ENCODE results near the gene C3orf49. TPM values are rescaled to one million over a fixed set of nuclear protein-coding genes. Genes with fewer than 3 reads are reported as not detected.

C3orf49 gene
- total RNA-seq, 1 donor from 2014 or later: not detected

DNA sequence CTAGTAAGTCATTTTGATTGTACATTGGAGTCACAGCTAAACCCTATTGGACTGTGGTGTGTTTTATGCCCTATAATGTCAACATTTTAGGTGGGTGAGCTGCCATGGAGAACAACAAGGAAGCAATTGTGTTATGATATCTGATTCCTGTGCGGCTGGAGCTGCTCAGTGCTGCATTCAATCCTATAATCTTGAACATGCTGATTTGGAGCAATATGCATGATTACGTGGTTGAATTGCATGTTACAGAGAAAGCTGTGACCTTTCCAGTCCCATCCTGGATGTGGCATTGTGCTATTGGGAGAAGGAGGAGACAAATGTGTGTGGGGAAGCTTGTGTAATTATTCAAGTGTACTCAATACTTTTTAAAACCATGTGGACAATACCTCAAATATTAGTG lies 20.1 kb upstream of the C3orf49 start:
- no peaks in the 10 kb centered on the region for H3K4me1 Mint-ChIP-seq (ENCODE audit: low read depth, unreplicated experiment)
- Histone ChIP-seq H3K27ac (ENCODE audit: low read depth, low read length) (no peak overlapping the region), H3K9me3 (ENCODE audit: insufficient read depth, low read depth, low read length) (no peaks in the 10 kb centered on the region), H3K79me2 (ENCODE audit: insufficient read depth, low read length) (no peaks in the 10 kb centered on the region), H3K4me3 (ENCODE audit: insufficient read depth, low read depth, low read length) (no peak overlapping the region), H4K20me1 (ENCODE audit: insufficient read depth, low read length) (no peaks in the 10 kb centered on the region), H2AFZ (ENCODE audit: low read depth, low read length) (no peak overlapping the region), H3K4me1 (ENCODE audit: insufficient read depth, low read length) (no peaks in the 10 kb centered on the region), H3K9ac (ENCODE audit: low read length) (no peak overlapping the region), H3K4me2 (ENCODE audit: low read length) (no peak overlapping the region), H3K27me3 (ENCODE audit: insufficient read depth, low read length) (no peaks in the 10 kb centered on the region), H3K36me3 (ENCODE audit: insufficient read depth, low read length) (no peaks in the 10 kb centered on the region)
- DNase-seq (ENCODE audit: low read depth) (no peak), FAIRE-seq (no peak)
- H3K36me3 Mint-ChIP-seq (ENCODE audit: low read depth, unreplicated experiment): no peaks in the 10 kb centered on the region
- no peak overlapping the region for H3K27ac Mint-ChIP-seq (ENCODE audit: unreplicated experiment)
- no peak for TF ChIP-seq EZH2 (IDR thresholded peaks at IDR 0.05; ENCODE audit: insufficient read depth, low read length)
- TF ChIP-seq, protein P1, sequence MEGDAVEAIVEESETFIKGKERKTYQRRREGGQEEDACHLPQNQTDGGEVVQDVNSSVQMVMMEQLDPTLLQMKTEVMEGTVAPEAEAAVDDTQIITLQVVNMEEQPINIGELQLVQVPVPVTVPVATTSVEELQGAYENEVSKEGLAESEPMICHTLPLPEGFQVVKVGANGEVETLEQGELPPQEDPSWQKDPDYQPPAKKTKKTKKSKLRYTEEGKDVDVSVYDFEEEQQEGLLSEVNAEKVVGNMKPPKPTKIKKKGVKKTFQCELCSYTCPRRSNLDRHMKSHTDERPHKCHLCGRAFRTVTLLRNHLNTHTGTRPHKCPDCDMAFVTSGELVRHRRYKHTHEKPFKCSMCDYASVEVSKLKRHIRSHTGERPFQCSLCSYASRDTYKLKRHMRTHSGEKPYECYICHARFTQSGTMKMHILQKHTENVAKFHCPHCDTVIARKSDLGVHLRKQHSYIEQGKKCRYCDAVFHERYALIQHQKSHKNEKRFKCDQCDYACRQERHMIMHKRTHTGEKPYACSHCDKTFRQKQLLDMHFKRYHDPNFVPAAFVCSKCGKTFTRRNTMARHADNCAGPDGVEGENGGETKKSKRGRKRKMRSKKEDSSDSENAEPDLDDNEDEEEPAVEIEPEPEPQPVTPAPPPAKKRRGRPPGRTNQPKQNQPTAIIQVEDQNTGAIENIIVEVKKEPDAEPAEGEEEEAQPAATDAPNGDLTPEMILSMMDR (IDR thresholded peaks at IDR 0.05; ENCODE audit: insufficient read depth, low read depth, low read length): no peak
- H3K4me3 Mint-ChIP-seq (ENCODE audit: unreplicated experiment): no peak overlapping the region
- no peaks in the 10 kb centered on the region for H3K27me3 Mint-ChIP-seq (ENCODE audit: low read depth, unreplicated experiment)
- H3K9me3 Mint-ChIP-seq (ENCODE audit: unreplicated experiment): no peaks in the 10 kb centered on the region

DNA sequence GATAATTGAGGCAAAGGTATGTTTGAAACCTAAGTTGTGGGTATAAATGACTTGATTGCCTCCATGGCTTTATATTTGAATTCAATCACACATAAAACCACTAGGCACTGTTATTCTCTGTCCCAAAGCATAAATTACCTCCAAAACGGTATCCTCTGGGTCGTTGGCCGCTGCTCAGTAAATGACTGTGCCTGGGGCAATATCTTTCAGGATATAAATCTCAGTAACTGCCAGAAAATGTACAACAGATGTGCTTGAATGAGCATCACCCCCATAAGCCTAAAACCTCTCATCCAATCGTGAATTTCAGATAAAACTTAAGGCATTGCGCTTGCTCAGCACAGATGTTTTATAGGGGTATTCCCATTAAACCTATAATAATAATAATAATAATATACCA lies 19.0 kb upstream of the C3orf49 start:
- no peak overlapping the region for H2AFZ ChIP-seq (ENCODE audit: low read depth, low read length)
- no peaks in the 10 kb centered on the region for H3K4me1 ChIP-seq (ENCODE audit: insufficient read depth, low read length)
- no peak for FAIRE-seq
- DNase-seq (ENCODE audit: low read depth): no peak
- no peaks in the 10 kb centered on the region for H3K36me3 ChIP-seq (ENCODE audit: insufficient read depth, low read length)
- no peaks in the 10 kb centered on the region for H3K79me2 ChIP-seq (ENCODE audit: insufficient read depth, low read length)
- H3K27me3 ChIP-seq (ENCODE audit: insufficient read depth, low read length): no peaks in the 10 kb centered on the region
- Mint-ChIP-seq H3K4me1 (ENCODE audit: low read depth, unreplicated experiment) (no peaks in the 10 kb centered on the region), H3K27ac (ENCODE audit: unreplicated experiment) (no peak overlapping the region), H3K9me3 (ENCODE audit: unreplicated experiment) (no peaks in the 10 kb centered on the region), H3K27me3 (ENCODE audit: low read depth, unreplicated experiment) (no peaks in the 10 kb centered on the region), H3K36me3 (ENCODE audit: low read depth, unreplicated experiment) (no peaks in the 10 kb centered on the region), H3K4me3 (ENCODE audit: unreplicated experiment) (no peak overlapping the region)
- no peak overlapping the region for H3K4me2 ChIP-seq (ENCODE audit: low read length)
- no peaks in the 10 kb centered on the region for H4K20me1 ChIP-seq (ENCODE audit: insufficient read depth, low read length)
- H3K27ac ChIP-seq (ENCODE audit: low read depth, low read length): no peak overlapping the region
- no peak overlapping the region for H3K9ac ChIP-seq (ENCODE audit: low read length)
- no peak overlapping the region for H3K4me3 ChIP-seq (ENCODE audit: insufficient read depth, low read depth, low read length)
- H3K9me3 ChIP-seq (ENCODE audit: insufficient read depth, low read depth, low read length): no peaks in the 10 kb centered on the region
- TF ChIP-seq EZH2 (IDR thresholded peaks at IDR 0.05; ENCODE audit: insufficient read depth, low read length): no peak
- TF ChIP-seq, protein P1 (IDR thresholded peaks at IDR 0.05; ENCODE audit: insufficient read depth, low read depth, low read length): no peak

DNA sequence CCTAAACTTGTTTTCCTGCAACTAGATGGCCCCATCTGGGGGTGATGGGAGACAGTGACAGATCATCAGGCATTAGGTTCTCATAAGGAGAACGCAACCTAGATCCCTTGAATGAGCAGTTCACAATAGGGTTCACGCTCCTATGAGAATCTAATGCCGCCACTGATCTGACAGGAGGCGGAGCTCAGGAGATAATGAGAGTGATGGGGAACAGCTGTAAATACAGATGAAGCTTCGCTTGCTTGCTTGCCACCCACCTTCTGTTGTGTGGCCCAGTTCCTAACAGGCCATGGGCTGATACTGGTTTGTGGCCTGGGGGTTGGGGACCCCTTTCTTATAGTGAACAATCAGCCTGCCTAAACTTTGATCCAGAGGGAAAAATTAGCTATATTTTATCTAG lies 15.2 kb upstream of the C3orf49 start:
- FAIRE-seq (no peak), DNase-seq (ENCODE audit: low read depth) (no peak)
- H3K27me3 ChIP-seq (ENCODE audit: insufficient read depth, low read length): no peaks in the 10 kb centered on the region
- no peak overlapping the region for H3K9ac ChIP-seq (ENCODE audit: low read length)
- H3K27ac ChIP-seq (ENCODE audit: low read depth, low read length): no peak overlapping the region
- no peaks in the 10 kb centered on the region for H3K9me3 Mint-ChIP-seq (ENCODE audit: unreplicated experiment)
- no peak overlapping the region for H3K4me3 Mint-ChIP-seq (ENCODE audit: unreplicated experiment)
- no peaks in the 10 kb centered on the region for H4K20me1 ChIP-seq (ENCODE audit: insufficient read depth, low read length)
- H3K36me3 ChIP-seq (ENCODE audit: insufficient read depth, low read length): no peaks in the 10 kb centered on the region
- no peaks in the 10 kb centered on the region for H3K4me1 Mint-ChIP-seq (ENCODE audit: low read depth, unreplicated experiment)
- no peak overlapping the region for H3K4me3 ChIP-seq (ENCODE audit: insufficient read depth, low read depth, low read length)
- TF ChIP-seq, protein P1 (IDR thresholded peaks at IDR 0.05; ENCODE audit: insufficient read depth, low read depth, low read length): no peak
- no peak for TF ChIP-seq EZH2 (IDR thresholded peaks at IDR 0.05; ENCODE audit: insufficient read depth, low read length)
- H3K79me2 ChIP-seq (ENCODE audit: insufficient read depth, low read length): no peaks in the 10 kb centered on the region
- no peaks in the 10 kb centered on the region for H3K9me3 ChIP-seq (ENCODE audit: insufficient read depth, low read depth, low read length)
- no peak overlapping the region for H3K27ac Mint-ChIP-seq (ENCODE audit: unreplicated experiment)
- H3K4me1 ChIP-seq (ENCODE audit: insufficient read depth, low read length): no peaks in the 10 kb centered on the region
- no peak overlapping the region for H2AFZ ChIP-seq (ENCODE audit: low read depth, low read length)
- H3K36me3 Mint-ChIP-seq (ENCODE audit: low read depth, unreplicated experiment): no peaks in the 10 kb centered on the region
- no peak overlapping the region for H3K4me2 ChIP-seq (ENCODE audit: low read length)
- no peaks in the 10 kb centered on the region for H3K27me3 Mint-ChIP-seq (ENCODE audit: low read depth, unreplicated experiment)
